T-helper 1 cell (primary cell): ENCODE measurements around the gene USP40.

Experiments used
- DNase-seq, 5 donors: peaks; one replicate each; pipeline ENCODE4 v3.0.0-alpha.2; 2012 to 2020

The USP40 gene

GRCh38 chr2:233440714-233441113 lies 125.9 kb downstream of the USP40 start:
- DNase-seq = no peak

DNA sequence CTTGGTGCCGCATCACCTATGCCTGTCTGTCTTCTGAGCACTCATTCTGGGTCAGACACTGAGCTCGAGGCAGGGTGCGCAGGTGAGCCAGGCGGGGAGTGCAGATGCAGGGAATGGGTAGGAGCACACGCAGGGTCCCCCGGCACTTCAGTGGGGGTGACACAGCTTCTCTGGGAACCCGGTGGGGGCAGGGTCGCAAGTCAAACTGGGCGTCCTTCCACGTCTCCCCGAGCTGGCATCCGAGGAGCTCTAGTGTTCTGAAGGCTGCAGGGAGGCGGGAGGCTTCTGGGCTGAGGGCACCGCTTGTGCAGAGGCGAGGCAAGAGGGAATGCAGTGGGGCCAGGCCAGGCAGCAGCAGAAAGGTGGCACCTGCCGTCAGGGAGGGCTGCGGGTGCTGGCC lies 126.3 kb downstream of the USP40 start:
- DNase-seq = no peak

DNA sequence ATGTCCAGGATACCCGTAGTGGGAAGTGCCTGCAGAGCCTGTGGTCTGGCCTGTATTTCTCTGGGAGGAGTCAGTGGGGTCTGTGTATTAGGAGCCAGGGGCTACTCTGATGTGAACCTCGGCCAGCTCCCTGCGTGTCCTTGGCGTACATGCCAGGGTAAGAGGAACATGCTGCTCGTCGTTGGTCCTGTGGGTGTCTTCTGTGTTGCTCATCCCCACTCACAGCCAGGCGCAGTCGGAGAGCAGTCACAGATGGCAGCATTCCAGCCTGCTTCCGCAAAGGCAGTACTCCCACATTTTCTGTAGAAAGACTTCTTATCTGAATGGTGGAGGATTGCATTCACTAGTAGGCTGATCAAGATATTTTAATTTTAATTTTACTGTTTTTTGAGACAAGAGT lies 127.4 kb downstream of the USP40 start:
- DNase-seq = no peak

DNA sequence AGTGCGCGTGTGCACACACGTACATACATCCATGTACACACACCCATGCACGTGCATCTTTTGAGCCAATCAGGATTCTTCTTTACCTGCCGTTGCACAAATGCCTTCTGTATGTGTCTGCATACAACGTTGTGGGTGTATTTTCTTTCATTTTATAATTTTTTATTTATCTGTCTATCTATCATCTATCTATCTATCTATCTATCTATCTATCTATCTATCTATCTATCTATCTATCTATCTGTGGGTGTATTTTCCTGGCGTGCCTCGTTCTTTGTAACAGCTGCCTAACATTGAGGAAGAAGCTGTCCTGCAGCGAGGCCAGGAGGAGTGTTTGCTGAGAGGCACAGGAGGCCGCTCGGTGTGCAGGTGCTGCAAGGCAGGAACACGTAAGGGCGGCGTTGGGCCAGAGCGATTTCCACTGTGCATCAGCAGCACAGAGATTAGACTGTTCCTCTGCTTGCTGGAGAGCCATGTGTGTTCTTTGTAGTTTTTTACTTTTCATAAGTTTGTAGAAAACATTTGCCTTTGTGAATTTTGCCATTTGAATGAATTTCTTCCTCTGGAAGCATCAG lies 127.9 kb downstream of the USP40 start:
- no peak for DNase-seq

DNA sequence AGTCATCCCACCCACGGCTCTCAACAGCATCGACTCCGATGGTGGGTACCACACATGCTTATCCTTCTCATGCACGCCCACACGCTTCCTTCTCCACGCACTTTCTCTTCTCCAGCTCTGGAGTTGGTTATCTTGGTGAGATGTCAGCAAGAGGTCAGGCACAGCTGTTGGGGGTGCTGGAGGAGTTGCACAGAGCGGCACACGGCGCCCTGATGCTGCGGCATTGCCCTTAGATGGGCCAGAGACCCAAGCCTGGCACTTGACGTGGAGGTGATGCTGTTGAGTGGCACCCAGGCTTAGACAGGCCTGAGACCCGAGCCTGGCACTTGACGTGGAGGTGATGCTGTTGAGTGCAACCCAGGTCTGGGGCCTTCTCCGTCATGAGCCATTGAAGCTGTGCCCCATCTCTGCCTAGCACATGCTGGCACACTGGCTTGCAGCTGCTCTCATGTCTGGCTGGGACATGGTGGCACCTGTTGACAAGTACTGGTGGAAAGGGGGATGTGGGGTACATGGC lies 129.1 kb downstream of the USP40 start:
- DNase-seq = no peak

DNA sequence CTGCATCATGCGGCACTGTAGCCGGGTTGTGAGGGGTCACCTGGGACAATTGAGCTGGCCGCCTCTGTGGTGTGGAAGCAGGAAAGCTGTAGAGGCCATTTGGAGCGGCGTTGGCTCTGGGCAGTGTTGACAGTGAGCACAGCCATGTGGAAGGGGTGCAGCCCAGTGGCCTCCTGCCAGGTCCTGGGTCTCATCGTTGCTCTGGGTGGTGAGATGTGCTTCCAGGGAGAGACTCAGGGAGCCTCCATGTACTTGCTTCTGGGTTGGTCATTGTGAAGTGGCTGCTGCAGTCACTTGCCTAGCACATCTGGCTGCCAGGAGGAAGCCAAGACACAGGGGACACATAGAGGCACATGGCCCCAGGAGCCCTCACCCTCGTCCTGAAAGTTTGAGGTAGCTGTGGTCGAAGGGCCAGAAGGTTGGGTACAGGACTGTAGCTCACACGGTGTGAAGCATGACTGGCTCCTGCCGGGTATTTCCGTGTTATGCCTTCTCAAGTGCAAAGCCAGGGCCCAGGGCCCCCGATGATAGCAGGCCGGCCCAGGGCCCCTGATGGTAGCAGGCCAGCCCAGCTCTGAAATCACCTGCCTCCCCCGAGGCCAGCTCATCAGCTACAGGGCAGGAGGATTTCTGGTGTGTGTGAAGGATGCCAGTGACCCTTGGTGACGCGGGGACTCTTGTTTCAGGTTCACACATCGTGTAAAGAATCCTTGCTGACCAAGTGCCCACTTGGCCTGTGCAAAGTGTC lies 129.7 kb downstream of the USP40 start:
- DNase-seq = no peak

GRCh38 chr2:233436191-233436581 lies 130.4 kb downstream of the USP40 start:
- DNase-seq = no peak

- no peak for DNase-seq
Measured at GRCh38 chr2:233435436-233436190, 131.0 kb downstream of the USP40 start.

DNA sequence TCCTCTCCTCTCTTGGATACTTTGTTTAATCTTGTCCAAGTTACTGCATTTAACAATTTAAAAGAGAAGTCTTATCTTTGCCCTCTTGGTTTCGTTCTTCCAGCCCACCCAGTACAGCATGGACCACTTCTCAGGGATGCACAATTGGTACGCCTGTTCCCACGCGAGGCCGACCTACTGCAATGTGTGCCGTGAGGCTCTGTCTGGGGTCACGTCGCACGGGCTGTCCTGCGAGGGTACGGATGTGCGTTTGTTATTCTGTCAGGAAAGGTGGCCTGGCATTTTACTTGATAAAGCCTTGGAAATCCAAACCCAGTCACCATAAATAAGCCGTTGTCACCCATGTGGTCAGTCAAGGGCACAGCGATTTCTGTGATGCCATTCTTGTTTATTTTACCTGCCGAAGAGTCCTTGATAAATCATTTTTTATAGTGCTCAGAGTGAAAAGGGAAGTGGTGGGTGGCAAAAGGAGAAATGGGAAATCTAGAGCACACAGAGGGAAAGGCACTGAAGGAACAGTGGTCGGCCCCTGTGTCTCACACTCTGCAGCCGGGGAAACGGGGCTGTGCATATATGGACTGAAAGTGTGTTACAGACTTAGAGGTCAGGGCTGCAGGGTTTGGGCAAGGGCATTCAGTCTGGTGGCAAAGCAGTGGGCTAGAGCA lies 131.8 kb downstream of the USP40 start:
- DNase-seq = no peak

DNA sequence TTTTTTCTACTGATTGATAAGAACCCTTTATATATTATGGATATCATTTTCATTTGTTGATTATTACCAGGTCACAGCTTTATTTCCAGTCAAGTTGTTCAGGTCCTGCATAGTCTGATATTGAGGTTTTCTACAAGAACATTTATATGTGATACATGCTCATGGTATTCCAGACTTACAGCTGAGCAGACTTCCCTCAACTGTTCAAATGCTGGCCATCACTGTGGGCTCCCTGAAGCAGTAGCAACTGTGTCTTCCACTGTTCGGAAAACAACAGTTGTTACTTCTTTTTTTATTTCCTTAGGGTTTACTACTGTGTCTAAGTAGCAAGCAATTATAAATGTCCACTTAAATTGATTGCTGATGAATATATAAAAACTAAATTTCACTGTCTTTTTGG lies 132.8 kb downstream of the USP40 start:
- DNase-seq = no peak

DNA sequence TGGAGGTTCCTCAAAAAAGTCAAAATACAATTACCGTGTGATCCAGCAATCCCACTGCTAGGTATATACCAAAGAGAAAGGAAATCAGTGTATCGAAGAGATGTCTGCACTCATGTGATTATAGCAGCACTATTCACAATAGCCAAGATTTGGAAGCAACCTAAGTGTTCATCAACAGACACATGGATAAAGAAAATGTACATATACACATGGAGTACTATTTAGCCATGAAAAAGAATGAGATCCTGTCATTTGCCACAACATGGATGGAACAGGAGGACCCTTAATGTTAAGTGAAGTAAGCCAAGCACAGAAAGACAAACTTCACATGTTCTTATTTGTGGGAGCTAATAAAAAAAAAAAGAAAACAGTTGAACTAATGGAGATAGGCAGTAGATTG lies 133.6 kb downstream of the USP40 start:
- no peak for DNase-seq

DNA sequence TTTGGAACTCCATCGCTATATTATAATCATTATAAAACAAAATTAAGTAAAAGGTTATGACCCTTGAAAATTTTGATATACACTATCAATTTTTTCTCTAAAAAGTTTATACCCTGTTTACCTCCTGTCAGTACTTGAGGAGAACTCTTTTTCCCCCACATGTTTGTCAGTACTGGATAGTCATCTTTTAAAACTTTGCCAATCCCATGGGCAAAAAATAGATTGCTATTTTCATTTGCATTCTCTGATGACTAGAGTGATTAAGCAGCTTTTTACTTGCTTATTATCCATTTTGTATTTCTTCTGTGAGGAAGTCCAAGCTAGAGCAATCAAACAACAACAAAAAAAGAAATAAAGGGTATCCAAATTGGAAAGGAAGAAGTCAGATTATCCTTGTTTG lies 135.9 kb downstream of the USP40 start:
- DNase-seq = no peak

- DNase-seq = no peak
Measured at GRCh38 chr2:233430081-233430480, 136.5 kb downstream of the USP40 start.

DNA sequence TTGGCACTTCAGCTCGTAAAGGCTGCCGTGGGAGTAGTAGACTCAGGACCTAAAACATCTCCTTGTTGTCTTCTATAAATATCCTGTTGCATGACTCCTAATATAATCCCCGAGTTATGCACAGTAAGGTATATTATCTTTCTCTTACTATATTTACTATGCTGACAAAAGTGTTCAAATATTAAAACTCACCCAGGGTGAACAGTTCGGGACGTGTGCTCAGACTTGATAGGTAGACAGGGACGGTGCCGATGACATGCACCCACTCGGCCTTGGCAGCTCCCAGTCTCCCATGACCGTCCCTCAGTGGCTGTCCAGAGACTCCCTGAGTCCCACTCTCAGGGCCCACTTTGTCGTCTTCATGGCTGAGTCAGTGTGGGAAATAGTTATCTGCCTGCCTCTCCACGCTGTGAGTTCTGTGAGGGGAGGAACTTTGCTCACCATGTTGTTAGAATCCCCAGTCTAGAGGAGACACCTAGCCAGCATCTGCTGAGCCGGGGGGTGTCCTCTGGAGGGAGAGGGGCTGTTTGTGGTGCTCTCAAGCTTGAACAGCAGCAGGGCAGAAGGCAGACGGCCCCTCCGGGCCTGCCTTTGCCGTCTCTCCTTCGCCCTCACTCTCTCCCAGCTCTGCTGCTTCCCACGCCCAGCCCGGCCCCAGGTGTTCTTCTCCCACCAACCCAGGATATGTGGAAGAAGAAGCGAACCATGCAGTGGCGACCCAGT lies 137.2 kb downstream of the USP40 start:
- DNase-seq = no peak

DNA sequence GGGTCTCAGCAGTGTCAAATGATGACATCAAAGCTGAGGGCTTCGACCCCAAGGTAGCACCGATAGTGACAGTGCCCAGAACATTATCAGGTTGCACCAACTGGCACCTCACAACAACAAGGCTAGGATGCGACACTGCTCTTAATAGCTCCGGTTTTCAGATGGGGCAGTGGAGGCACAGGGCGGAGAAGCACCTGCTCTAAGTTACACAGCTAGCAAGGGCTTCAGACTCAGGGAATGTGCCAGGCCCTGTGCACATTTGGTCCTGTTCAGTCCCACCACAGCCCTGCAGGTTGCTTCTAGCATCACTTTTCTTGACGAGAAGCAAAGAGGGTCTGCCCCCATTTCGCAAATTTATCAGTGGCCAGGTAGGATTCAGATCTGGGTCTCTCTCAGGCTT lies 138.1 kb downstream of the USP40 start:
- no peak for DNase-seq

GRCh38 chr2:233428008-233428407 lies 138.6 kb downstream of the USP40 start:
- DNase-seq = no peak

- peak in 1 of 5 donors; percentile 51 for DNase-seq
Measured at GRCh38 chr2:233426619-233427342, 139.8 kb downstream of the USP40 start.
